Fibroblast of lung (primary cell): Measurements from ENCODE around the gene FGF22.

Experiments
- EZH2 ChIP-seq: IDR thresholded peaks from 2 replicates; pipeline ENCODE4 v1.5.1; 2012; ENCODE audit warnings: low read length, control low read depth, mild to moderate bottlenecking; ENCODE audit errors: missing control alignments
- TF ChIP-seq, protein P1 (sequence below), 2 donors: IDR thresholded peaks in 1 of 2; conservative IDR thresholded peaks in 1 of 2; 1 replicate in 1 of 2; 2 replicates in 1 of 2; pipeline ENCODE4 v1.5.1; 2011 to 2012; ENCODE audit warnings: low read length in 2 of 2, control low read depth in 1 of 2, inconsistent platforms in 1 of 2, low read depth in 1 of 2, mild to moderate bottlenecking in 1 of 2

GRCh38 chr19:652467-653389 lies 13.0 kb downstream of the FGF22 start:
- TF ChIP-seq, protein P1, sequence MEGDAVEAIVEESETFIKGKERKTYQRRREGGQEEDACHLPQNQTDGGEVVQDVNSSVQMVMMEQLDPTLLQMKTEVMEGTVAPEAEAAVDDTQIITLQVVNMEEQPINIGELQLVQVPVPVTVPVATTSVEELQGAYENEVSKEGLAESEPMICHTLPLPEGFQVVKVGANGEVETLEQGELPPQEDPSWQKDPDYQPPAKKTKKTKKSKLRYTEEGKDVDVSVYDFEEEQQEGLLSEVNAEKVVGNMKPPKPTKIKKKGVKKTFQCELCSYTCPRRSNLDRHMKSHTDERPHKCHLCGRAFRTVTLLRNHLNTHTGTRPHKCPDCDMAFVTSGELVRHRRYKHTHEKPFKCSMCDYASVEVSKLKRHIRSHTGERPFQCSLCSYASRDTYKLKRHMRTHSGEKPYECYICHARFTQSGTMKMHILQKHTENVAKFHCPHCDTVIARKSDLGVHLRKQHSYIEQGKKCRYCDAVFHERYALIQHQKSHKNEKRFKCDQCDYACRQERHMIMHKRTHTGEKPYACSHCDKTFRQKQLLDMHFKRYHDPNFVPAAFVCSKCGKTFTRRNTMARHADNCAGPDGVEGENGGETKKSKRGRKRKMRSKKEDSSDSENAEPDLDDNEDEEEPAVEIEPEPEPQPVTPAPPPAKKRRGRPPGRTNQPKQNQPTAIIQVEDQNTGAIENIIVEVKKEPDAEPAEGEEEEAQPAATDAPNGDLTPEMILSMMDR (conservative IDR thresholded peaks at IDR 0.05 in 1 of 2, IDR thresholded peaks at IDR 0.05 in 1 of 2; ENCODE audit: low read depth in 1 of 2, low read length in 2 of 2) = no peak
- no peak for TF ChIP-seq EZH2
